Head of caudate nucleus (tissue), 42 donors: ENCODE measurements around the gene TRPV4.

Experiments used
- DNase-seq, 42 donors: peaks; one replicate each; pipeline versions ENCODE4 v3.0.0 to v3.0.0-alpha.2; 2020 to 2021; ENCODE audit warnings: mixed read lengths in 7 of 42
- intact Hi-C: fragments of 100-400 bp; cut with DNase I; formaldehyde crosslinking; loops from one replicate; pipeline ENCODE4 v1.15.0; 2022

Gene TRPV4

DNA sequence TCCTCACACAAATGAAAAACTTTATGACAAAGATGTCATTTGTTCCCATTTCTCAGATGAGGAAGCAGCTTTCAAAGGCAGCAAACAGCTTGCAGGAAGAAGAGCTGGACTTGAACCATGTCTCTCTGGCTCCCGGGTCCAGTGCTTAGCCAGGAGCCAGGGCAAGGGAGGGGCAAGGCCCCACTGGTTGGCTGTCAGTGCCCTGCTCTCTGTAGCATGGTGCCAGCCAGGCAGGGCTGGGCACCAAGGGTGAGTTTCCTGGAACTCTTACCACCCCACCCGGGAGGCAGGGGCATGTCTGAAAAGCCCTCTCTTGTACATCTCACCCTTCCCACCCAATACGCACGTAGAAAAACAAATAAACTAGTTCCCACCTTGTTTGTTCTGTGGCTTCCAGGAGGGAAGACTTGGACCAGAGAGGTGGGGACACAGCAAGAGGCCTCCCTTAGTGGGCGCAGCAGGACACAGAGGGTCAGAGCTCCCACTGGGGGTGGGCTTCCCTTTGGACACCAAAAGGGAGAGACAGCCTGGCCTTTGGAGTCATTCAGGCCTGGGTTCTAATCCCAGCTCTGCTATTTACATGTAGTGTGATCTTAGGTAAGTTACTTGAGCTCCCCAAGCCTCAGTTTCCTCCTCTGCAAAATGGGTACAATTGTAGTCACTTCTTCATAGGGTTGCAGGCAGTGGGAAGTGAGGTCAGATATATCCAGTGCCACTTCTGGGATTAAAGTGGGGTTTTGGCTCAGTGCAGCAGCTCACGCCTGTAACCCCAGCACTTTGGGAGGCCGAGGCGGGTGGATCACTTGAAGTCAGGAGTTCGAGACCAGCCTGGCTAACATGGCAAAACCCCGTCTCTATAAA is 17.2 kb downstream of the TRPV4 start:
- intact Hi-C loops = no loop called here

DNA sequence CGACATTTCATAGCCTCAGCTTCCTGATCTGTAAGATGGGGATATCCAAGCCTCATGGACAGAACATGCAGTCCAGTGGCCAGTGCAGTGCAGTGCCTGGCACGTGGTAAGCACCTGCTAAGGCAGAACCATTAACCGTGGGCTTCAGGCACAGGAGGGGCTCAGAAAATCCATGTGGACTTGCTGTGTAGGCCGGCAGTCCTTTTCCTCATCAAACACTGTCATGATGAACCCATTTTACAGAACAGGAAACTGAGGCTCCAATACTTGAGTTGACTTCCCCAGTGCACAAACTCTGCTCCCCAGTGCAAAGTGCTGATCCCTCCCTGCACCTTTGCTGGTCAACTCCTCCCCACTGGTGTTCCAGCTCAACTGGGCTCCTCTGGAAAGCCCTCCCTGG is 18.0 kb downstream of the TRPV4 start:
- intact Hi-C loops = no loop called here
- no peak for DNase-seq

More for the DNA sequence above, 17.2 kb downstream of the TRPV4 start:
- DNase-seq = no peak

DNA sequence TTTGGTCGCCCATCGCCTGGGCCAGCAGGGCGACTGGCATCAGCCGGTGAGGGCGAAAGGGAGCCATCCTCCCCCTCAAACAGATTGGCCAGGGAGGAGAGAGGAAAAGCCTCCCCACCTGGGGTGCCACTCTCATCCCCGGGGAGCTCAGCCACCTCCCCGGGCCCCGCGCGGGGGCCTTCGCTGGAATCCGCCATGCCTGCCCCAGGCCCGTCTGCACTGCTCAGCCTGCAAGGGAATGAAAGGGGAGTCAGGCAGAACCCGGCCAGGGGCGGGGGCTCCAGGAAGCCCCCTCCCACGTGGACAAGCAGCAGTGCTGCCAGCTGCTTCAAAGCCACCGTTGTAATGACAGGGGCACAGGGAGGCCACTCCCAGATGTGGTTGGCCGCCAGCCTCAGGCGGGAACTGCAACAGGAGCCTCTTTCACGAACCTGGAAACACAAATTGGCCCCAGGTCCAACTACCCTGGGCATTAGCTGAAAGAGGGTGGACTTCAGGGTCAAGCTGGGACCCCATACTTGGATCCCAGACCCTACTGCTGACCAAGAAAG is 18.5 kb downstream of the TRPV4 start:
- DNase-seq = no peak
- intact Hi-C loops = no loop called here

DNA sequence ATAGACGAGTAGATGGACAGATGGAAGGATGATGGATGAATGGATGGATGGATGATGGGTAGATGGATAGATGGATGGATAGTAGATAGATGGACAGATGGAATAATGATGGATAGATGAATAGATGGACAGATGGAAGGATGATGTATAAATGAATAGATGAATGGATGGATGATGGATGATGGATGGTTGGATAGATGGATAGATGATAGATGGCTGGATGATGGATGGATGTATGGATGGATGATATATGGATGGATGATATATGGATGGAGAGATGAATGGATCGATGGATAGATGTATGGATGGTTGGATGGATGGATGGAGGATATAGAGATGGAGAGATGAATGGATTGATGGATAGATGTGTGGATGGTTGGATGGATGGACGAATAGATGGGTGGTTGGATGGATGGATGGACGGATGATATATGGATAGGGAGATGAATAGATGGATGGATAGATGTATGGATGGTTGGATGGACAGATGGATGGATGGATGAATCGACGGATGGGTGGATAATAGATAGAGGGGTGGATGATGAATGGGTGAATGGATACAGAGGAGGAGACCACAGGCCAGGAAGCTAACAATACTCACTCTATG is 19.3 kb downstream of the TRPV4 start:
- DNase-seq = no peak
- intact Hi-C loops = no loop called here

DNA sequence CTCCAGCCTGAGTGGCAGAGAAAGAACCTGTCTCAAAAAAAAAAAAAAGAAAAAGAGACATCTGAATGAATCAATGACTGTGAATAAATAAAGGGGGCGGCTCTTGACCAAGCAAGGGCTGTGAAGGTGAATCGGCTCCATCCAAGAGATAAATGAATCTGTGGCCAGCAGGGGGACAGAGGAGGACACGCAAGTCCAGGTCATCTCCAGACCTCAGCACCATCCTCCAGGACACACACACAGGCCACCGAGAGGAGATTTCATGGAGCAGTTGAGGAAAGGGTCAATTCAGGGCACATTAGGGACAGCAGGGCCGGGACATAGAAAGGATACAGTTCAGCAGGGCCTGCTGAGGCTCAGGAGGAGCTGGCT is 21.6 kb downstream of the TRPV4 start:
- intact Hi-C loops = no loop called here
- DNase-seq = no peak

DNA sequence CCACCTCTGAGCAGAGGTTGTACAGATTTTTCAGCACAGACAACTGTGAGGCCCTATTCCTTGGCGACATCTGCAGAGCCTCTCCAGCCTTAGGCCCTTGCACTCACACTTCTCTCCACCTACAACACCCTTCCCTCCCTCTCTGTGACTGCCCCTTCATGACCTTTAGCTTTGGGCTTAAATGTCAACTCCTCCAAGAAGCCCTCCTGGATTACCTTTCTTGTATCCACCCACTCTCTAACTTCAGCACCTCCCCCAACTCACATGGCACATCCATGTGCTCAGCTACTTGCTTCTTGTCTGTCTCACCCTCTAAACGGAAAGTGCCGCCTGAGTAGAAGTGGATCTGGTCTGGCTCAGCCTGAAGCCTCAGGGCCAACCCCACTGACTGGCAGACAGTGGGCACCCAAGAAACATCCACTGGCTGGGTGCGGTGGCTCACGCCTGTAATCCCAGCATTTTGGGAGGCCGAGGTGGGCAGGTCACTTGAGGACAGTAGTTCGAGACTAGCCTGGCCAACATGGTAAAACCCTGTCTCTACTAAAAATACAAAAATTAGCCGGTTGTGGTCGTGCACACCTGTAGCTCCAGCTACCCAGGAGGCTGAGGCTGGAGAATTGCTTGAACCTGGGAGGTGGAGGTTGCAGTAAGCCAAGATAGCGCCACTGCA is 22.1 kb downstream of the TRPV4 start:
- intact Hi-C loops = no loop called here
- DNase-seq = no peak

DNA sequence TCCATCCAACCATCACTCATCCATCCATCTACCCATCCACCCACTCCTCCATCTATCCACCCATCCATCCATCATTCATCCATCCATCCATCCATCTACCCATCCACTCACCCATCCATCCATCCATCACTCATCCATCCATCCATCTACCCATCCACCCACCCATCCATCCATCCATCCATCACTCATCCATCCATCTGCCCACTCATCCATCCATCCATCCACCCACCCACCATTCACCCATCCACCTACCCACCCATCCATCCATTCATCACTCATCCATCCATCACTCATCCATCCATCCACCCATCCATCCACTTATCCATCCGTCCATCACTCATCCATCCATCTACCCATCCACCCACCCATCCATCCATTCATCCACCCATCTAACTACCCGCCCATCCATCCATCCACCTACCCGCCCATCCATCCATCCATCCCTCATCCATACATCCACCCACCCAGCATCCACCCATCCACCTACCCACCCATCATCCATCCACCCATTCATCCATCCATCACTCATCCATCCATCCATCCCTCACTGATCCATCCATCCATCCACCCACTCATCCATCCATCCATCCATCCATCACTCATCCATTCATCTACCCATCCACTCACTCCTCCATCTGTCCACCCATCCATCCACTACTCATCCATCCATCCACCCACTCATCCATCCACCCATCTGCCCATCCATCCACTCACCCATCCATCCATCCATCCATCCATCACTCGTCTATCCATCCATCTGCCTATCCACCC is 24.1 kb downstream of the TRPV4 start:
- DNase-seq = no peak
- intact Hi-C loops = loop anchor here (5.0 kb wide), 2 partner anchors 38 to 73 kb away; partner anchors contain the start of gene GLTP

DNA sequence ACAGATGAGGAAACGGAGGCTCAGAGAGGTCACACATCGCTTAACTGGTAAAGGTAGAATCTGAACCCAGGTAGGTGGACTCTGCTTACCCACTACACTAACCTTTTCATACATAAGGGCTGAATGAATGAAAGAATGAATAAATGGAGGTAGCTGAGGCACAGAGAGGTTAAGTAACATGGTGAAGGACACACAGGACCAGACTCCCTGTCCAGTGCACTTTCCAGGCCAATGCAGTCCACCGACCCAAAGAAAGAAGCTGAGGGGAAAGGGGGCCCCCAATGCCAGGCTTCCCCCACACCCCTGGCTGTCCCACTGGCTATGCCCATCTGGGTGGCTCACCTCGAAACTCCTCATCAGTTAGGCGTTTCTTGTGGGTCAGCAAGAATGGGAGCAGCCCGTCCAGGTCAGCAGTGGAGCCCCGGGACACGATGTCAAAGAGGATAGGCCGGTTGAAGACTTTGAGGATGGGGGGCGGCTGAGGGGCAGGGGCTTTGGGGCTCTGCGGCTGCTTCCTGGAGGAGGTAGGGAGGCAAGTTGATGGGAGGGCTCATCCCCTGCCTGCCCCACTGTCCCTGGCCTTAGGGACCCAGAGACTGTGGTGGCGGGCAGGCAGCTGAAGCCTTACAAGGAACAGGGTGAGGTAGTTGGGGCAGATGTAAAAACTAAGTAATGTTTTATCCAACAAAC is 25.1 kb downstream of the TRPV4 start:
- no peak for DNase-seq
- intact Hi-C loops = loop anchor here (5.0 kb wide), 2 partner anchors 39 to 74 kb away; partner anchors contain the start of gene GLTP

DNA sequence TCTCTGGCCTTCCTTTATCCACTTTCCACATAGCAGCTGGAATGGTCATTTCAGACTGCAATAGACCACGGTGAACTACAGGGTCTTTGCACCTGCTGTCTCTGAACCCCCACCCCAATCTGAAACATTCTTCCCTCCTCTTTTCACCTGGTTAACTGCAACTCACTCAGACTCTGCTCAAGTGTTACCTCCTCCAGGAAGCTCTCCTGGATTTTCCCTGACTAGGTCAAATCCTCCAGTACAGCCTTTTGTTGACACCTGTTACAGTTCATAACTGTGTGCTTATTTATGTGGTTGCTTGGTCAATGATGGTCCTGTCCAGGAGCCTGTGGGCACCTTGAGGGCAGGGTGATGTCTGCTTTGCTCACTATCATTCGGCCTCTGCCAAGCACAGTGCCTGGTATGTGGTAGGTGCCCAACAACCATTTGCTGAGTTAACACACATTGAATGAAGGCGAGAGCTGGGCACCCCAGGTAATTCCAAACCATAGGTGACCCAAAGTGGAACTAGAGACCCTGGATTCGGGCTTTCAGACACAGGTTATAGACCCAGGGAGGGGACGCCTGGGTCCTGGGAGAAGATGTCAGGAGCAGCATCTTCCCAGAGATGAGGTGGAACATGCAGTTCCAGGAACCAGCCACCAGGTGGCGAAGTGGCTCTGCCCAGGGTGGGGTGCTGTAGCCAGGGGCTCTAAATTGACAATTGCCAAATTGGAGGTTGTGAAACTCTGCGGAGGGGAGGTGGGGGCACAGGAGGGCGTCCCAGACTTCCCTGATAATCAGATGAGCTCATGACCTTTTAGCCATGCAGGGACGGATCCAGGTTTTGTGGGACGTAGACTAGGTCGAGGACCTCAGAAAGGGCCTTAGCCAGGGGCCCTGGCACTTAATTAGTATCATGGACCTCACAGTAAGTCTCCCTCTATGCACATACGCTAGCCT is 28.1 kb downstream of the TRPV4 start:
- peak in 41 of 42 donors; percentile 65 to 93 (median 80) for DNase-seq
- intact Hi-C loops = loop anchor here (5.0 kb wide), 2 partner anchors 42 to 77 kb away; partner anchors contain the start of gene GLTP

DNA sequence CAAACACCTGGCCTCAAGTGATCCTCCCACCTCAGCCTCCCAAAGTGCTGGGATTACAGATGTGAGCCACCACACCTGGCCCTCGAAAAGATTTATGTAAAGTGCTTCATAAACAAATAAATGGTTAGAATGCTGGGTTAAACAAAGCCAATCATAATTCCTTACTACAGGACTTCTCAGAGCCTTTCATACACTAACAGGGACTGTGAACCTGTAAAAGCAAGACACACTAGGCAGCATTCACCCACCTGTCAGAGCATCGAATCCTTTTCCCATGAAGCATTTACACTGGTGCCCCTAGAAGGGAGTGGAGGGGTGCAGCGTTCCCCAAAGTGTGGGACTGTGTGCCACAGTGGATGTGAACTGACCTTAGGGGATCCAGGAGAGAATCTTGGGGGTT is 29.5 kb downstream of the TRPV4 start:
- intact Hi-C loops = no loop called here
- no peak for DNase-seq

DNA sequence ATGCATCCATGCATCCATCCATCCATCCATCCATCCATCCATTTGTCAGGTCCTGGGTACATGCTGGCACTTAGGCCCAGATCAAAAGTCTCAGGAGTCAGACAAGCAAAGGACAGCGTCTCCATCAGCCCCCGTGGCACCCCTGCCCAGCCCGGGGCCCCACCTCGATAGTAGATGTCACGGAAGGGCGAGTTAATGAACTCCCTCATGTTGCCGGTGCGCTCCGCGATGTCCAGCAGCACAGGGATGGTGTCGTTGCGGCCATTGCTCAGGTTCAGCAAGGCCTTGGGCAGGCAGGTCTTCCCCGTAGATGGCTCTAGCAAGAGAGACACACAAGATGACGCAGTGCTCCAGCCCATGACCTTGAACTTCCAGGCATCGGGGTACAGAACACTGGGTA is 30.4 kb downstream of the TRPV4 start:
- intact Hi-C loops = no loop called here
- DNase-seq = no peak

DNA sequence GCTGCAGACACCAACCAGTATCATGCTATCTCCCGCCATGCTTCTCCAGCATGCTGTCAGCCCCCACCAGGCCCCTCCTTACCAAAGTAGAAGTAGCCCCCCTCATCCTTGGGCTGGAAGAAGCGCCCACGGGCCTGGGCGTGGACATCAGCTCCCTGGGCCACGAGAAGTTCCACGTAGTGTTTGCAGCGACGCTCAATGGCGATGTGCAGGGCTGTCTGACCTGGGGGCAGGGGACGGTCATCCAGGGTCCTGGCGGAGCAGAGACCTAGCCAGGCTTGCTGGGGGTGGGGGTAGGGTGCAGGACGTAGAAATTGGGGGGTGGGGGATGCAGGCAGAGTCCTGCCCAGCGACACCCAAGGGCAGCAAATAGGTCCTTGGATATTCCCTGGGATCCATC is 32.7 kb downstream of the TRPV4 start:
- DNase-seq = no peak
- intact Hi-C loops = no loop called here

DNA sequence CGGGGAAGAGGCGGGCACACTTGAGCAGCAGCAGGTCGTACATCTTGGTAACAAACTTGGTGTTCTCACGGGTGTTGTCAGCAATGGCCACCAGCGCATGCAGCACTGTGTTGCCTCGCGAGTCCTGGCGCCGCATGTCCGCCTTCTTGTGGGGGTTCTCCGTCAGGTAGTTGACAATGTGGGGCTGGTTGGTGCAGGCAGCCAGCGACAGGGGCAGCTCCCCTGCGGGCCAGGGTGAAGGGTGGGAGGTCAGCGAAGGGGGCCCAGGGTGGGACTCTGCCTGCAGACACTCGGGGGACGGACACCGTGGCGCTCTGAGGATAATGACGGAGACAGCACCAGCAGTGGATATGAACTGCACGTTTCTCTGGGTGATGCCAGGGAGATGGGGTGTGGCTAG is 34.5 kb downstream of the TRPV4 start:
- DNase-seq = no peak
- intact Hi-C loops = no loop called here

DNA sequence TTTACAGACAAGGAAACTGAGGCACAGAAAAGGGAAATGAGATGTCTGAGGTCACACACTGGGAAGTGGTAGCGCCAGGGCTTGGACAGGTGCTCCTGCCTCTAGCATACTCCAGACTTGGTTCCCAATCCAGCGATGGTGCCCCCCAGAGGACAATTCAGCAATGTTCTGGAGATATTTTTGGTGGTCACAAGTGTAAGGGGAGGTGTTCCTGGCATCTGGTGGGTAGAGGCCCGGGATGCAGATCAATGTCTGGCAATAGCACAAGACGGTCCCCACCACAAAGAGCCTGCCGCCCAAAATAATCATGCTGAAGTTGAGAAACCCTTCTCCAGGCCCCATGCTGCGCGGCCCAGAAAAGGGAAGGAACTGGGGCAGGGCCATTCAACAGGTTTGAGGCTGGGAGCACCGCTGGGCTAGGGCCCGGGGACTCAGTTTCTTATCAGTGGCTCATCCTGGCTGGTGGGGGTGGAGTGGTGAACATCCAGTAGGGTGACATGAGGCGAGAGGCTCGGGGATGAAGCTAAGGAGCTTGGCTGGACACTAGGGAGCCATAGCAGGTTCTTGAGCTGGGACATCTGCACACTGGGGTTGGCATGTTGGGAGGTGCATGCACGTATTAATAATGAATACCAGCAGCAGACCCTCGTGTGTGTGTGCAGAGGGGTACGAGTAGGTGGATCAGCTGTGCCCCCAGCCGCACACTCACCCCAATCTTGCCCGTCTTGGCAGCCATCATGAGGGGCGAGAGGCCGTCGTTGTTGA is 35.1 kb downstream of the TRPV4 start:
- DNase-seq = peak in 20 of 42 donors; percentile 9 to 61 (median 28)
- intact Hi-C loops = no loop called here

DNA sequence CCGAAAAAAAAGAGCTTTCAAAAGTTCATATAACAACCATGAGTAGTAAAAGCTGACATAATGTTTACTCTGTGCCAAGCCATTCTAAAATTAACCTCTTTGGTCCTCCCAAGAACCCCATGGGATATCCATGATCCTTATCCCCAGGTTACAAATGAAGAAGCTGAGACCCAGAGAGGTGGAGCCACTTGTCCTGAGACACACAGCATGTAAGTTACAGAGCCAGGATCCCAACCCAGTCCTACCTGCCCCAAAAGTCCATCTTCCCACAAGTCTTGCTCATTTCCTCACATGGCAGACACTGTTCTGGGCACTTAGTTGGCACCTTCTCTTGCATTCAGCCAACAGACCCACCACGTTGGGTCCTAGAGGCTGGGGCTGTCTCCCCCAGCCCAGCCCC is 37.1 kb downstream of the TRPV4 start:
- intact Hi-C loops = no loop called here
- no peak for DNase-seq

DNA sequence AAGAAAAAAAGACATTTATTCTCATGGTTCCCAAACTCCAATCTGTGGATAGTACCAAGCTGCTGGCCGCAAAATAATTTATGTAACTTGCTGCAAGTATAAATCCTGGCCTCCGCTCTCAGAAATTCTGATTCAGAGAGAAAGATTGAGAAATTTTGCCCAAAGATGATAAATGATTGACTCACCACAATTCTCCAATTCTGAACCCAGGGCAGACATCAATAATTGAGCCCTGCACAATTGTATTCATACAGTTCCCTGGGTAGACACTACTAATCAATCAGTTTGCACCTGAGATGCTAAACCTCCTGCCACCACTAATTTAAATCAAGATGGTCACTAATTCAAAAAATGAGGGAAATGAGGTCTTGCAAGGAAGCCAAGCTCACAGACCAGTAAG is 38.2 kb downstream of the TRPV4 start:
- intact Hi-C loops = no loop called here
- DNase-seq = no peak
